ENCODE measurements around the gene SLC2A6.

SLC2A6 gene, protein sequence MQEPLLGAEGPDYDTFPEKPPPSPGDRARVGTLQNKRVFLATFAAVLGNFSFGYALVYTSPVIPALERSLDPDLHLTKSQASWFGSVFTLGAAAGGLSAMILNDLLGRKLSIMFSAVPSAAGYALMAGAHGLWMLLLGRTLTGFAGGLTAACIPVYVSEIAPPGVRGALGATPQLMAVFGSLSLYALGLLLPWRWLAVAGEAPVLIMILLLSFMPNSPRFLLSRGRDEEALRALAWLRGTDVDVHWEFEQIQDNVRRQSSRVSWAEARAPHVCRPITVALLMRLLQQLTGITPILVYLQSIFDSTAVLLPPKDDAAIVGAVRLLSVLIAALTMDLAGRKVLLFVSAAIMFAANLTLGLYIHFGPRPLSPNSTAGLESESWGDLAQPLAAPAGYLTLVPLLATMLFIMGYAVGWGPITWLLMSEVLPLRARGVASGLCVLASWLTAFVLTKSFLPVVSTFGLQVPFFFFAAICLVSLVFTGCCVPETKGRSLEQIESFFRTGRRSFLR

GRCh38 chr9:133478851-133479711 lies at the start of gene SLC2A6:
Gene SLC2A6 (minus strand): TSS chr9:133479099. CDS start chr9:133479059, 40 bp downstream.
- DNase-seq (ENCODE audit: low spot score) = peak; percentile 43

GRCh38 chr9:133528001-133528875 lies 49.3 kb upstream of the SLC2A6 start:
- DNase-seq (ENCODE audit: low spot score) = no peak

- DNase-seq (ENCODE audit: low spot score) = no peak
Observed at GRCh38 chr9:133527444-133527920, 48.6 kb upstream of the SLC2A6 start.

DNA sequence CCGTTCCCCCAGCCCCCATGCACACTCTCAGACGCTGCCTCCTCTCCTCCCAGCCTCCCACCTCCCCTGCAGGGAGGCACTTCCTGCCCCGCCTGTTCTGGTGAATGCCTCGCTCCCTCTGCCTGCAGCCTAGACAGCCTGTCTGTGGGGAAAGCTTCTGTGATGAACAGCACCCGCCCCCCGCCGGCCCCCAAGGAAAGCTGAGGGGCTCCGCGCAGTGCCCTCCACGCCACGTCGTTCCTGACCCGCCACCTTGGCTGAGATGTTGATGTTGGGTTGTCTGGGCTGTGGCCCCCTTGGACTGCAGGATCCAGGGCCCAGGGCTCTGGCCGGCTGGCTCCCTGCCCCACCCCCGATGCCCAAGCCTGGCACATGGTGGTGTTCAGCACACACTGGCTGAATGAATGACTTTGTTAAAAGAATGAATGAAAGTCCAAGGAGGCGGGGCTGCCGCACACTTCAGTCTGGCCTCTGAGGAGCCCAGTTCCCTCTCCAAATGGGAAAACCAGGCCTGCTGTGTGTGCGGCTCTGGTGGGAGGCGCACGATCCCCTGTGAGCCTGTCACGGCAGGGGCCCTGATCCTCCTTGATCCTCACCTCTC lies 47.9 kb upstream of the SLC2A6 start:
- no peak for DNase-seq (ENCODE audit: low spot score)

DNA sequence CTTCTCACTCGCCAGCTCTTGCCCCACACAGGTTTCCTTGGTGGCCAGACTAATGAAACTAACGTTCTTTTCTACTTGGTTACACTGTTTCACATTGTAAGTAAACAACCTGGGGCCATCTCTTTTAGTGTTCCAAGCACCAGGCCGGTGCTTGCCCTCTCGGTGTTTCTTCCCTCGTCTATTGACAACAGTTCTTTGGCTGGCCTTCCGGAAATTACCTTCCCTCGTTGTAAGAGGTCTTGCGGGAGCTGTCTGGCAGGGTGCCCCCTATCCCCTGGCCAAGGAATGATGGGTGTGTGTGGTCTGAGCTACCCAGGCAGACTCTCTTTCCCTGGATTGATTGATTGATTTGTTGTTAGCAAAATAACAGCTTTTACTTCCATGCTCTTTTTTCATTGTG lies 46.8 kb upstream of the SLC2A6 start:
- DNase-seq (ENCODE audit: low spot score) = no peak

GRCh38 chr9:133524679-133525228 lies 45.9 kb upstream of the SLC2A6 start, which contains the start of gene MYMK:
Gene MYMK (minus strand): TSS chr9:133524959. CDS start chr9:133524844, 115 bp downstream.
- DNase-seq (ENCODE audit: low spot score) = no peak

GRCh38 chr9:133524146-133524545 lies 45.2 kb upstream of the SLC2A6 start:
- DNase-seq (ENCODE audit: low spot score) = no peak

GRCh38 chr9:133523106-133523505 lies 44.2 kb upstream of the SLC2A6 start:
- no peak for DNase-seq (ENCODE audit: low spot score)

DNA sequence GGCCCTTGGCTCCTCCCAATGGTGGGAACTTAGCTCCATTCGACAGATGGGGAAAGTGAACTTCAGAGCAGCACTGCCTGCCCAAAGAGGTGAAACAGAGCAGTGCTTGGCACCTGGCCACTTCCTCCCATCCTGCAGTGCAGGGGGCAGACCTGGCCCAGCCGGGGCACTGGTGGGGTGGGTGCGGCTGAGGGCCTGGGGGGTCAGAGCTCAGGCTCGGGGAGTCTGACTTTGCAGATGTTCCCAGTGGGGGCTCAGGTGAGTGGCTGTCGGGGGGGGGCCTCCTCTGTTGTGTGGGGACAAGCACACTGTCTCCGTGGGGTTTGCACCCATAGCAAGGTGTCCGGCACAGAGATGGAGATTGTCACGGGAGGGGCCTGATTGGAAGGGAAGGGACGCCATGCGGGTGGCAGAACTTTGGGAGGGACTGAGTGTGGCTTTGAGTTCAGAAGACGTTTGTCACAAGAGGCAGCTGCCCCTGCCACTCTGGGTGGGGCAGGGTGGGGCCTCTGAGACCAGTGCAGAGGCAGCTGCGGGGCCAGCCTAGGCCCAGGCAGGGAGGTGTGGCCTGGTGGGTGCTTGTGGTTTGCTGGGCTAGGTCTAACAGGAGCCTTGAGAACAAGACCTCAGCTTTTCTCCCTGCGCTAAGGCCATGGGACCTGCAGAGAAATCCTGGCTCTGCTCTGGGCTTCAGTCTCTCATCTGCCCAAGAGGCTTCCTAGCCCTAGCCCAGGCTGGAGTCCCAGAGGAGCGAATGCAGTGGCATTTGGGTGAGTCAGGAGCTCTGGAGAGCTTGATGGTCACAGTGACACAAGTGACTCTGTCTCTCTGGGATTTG lies 43.4 kb upstream of the SLC2A6 start:
- peak; percentile 62 for DNase-seq (ENCODE audit: low spot score)

DNA sequence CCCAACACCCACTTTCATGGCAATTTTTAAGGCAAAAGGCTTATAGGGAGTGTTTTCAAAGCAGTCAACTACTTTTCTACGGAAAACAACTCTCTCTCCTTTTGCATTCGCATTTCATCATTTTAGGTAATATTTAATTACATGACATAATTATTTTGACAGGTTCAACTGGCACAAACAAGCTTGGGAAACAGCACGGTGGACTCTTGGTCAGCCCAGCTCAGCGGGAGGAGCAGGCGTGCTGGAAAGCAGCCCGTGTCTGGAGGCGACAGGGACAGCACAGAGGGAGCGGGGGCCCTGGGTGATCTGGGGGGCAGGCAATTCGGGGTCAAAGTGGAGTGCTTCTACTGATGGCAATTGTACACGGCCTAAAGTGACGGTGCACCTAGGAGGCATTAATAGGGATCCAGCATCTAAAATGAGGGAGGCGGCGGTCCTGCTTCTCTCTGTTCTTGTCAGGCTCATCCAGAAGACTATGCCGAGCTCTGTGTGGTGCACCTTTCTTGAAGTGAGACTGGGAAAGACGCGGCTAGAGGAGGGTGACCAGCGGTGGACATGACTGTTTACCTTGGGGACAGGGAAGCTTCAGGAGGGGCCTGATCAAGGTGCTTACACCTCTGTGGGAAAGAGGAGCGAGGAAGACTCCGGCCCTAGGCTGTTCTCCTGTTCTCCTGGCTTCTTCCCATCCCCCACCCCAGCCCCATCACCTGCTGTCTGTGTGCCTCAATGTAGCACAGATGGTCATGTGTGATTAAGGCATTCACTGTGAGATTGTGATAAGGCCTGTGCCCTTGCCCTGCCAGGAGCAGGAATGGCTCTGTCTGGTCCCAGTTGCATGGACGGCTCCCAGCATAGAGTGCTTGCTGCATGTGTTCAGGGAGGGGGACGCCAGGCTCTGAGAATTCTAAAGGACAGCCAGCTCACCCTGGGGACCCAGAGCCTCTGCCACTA lies 42.5 kb upstream of the SLC2A6 start:
- peak; percentile 31 for DNase-seq (ENCODE audit: low spot score)

- DNase-seq (ENCODE audit: low spot score) = no peak
Observed at GRCh38 chr9:133520121-133520835, 41.4 kb upstream of the SLC2A6 start.

GRCh38 chr9:133519693-133520092 lies 40.8 kb upstream of the SLC2A6 start:
- no peak for DNase-seq (ENCODE audit: low spot score)

- DNase-seq (ENCODE audit: low spot score) = no peak
Observed at GRCh38 chr9:133518706-133519449, 40.0 kb upstream of the SLC2A6 start.

GRCh38 chr9:133518200-133518599 lies 39.3 kb upstream of the SLC2A6 start:
- no peak for DNase-seq (ENCODE audit: low spot score)

DNA sequence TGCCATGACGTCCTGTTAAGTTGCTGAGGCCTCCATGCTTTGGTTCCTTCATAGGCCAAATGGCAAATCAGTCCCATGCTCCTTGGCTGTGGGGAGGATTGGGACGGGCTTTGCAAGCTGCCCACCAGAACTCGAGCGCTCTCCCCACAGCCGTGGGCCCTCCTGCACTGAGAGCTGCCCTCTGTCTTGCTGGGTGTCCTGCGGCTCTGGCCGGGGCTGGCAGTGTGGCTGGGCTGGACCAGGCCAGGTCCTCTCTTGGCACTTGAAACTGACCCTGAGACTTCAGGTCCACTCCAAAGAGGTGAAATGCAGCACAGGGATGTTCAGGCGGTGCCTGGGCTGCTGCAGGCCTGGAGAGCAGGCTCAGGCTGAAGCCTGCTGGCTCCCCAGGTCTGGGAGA lies 38.8 kb upstream of the SLC2A6 start:
- DNase-seq (ENCODE audit: low spot score) = no peak

DNA sequence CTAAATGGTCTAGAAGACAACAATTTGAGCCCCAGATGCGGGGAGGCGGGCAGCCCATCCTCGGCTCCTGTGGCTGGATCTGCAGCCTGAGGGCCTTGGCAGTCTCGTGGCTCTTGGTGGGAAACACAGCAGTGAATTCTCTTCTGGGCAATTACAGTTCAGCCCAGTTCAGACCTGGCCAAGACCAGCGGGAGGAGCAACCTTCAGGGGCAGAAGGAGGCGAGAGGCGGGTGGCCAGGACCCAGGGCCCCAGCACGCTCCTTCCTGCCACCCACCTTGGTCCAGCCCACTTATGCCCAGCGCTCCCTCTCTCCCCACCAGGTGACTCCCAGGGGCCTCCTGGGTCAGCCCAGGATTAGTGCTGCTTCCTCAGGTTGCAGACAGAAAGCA lies 38.1 kb upstream of the SLC2A6 start:
- DNase-seq (ENCODE audit: low spot score) = no peak

DNA sequence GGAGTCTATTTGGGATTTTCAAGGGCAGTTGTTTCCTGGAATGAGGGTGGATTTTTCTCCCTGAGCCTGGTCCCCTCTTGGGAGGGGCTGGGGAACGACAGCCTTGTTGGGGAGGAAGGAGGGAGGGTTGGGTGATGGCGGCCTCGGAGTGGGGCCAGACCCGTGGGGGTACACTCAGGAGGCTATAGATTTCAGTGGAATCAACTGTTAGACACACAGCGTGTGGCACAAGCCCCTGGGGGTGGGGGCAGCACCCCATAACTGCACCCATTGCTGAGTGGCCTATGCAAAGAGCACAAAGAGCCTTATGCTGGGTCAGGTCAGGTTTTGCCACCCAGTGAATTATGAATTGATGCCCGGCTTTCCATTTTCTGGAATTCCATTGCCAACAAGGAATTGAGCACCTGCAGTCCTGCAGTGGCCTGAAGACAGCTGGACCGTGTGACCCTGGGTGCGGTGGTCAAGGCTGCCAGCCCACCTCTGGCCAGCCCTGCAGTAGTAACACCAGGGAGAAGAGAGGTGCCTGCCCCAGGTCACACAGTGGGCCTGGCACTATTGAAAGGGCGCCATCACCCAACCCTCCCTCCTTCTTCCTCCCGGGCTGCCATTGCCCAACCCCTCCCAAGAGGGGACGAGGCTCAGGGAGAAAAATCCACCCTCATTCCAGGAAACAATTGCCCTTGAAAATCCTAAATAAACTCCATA lies 37.5 kb upstream of the SLC2A6 start:
- no peak for DNase-seq (ENCODE audit: low spot score)

Data from hematopoietic multipotent progenitor cell treated with erythropoietin and hydrocortisone succinate and interleukin-3 and kit ligand, for 17 days (in vitro differentiated cells).